Fibroblast of skin of right biceps (primary cell): ENCODE measurements around the gene MISP.

Experiments
- DNase-seq: peaks from one replicate; pipeline ENCODE4 v3.0.0-alpha.2; 2013

MISP gene

DNA sequence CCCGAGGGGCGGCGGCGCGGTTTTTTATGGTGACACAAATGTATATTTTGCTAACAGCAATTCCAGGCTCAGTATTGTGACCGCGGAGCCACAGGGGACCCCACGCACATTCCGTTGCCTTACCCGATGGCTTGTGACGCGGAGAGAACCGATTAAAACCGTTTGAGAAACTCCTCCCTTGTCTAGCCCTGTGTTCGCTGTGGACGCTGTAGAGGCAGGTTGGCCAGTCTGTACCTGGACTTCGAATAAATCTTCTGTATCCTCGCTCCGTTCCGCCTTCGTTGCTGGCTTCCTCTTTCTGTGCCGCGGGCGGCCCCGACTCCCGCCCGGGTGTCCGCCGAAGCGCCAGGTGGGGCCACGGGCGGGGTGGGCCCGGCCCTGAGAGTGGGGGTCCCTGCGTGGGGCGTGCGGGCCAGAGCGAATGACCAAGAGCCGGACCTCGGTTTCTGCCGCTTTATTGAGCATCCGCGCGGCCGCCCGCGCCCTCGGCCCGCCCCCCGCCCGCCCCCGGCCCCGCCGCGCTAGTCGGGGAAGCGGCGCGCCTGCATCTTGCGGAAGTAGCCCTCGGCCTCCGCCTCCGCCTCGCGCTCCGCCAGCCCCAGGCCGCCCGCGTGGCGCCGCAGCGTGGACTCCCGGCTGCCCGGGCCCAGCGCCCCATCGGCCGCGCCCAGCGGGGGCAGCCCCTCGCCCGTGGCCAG lies 61.3 kb downstream of the MISP start:
- no peak for DNase-seq

DNA sequence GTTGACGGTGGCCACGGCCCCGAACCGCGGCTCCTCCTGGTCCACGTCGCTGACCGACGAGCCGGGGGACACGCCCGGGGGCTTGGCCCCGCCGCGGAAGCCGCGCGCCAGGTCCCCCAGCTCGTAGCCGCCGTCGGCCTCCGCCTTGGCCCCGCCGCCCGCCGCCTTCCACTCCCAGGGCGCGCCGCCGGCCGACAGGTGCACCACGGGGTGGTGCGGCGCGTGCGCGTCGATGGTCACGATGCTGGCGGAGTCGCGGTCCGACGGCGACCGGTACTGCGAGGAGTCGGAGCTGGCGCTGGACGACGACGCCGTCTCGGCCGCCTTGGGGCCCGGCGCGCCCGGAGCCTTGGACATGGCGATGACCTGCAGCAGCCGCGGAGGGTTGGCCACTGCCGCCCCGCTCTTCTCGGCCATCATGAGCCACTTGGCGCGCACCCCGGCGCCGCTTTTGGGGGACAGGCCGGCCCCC lies 61.9 kb downstream of the MISP start:
- no peak for DNase-seq

DNA sequence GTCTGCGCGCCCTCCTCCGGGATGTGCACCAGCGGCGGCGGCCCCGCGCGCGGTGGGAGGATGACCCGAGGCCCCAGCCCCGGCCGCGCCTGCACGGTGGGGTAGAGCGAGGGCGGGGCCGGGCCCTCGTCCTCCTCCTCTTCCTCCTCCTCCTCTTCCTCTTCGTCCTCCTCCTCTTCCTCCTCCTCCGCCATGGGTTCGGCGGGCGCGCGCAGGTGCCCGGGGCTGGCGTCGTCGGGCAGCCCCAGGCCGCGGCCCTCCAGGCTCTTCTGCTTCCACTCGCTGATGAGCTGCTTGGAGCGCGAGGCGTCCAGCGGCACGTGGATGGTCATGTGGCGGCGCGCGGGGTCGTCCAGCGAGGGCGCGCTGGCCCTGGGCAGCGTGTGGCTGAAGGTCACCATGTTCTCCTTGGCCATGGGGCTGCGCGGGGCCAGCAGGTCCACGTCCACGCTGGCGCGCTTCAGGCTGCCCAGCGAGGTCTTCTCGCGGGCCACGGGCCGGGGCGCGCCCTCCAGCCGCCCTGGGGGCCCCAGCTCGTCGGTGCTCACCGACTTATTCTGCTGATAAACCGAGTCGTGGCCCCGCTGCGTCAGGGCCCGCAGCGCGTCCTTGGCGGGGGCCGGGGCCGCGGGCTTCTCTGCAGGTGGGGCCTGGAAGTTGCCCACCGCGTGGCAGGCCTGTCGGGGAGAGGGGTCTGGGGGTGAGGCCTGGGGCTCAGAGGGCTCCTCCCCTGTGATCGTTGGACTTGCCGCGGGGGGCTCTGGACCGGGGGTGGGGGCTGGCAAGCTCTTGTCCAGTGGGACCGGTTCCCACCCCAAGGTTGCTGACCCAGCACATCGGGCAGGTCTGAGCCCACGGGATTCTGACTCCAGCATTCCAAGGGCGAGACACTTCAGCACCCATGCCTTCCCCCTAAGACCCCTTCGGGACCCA lies 62.6 kb downstream of the MISP start:
- no peak for DNase-seq
